GM12878 (cell line): ENCODE data around the gene C9orf50. TPM values are rescaled to one million over a fixed set of nuclear protein-coding genes. Genes with fewer than 3 reads are reported as not detected.

Experiments used
- ATF3 ChIP-seq: IDR thresholded peaks from 2 replicates; pipeline ENCODE4 v1.6.1; 2011; ENCODE audit warnings: low read depth, mild to moderate bottlenecking, low read length, moderate library complexity, borderline replicate concordance; ENCODE audit errors: extremely low read depth
- BHLHE40 ChIP-seq, 2 experiments: fragments of 450-650 bp in 1 of 2; IDR thresholded peaks; 2 replicates each; pipeline ENCODE4 v1.6.1; 2011 to 2017; ENCODE audit warnings: low read depth in 2 of 2, borderline replicate concordance in 1 of 2, improper control_type of control experiment in 1 of 2, low read length in 1 of 2, mild to moderate bottlenecking in 1 of 2
- CBX5 ChIP-seq: sonication (generic); IDR thresholded peaks from 2 replicates; pipeline ENCODE4 v1.6.1; 2016; ENCODE audit warnings: low read depth, moderate library complexity, mild to moderate bottlenecking, inconsistent platforms
- CREM ChIP-seq: IDR thresholded peaks from 2 replicates; pipeline ENCODE4 v1.6.1; 2014; ENCODE audit warnings: antibody characterized with exemption, low read depth
- IKZF1 ChIP-seq: fragments of 450-650 bp; conservative IDR thresholded peaks from 2 replicates; pipeline ENCODE4 v1.6.1; 2017; ENCODE audit warnings: antibody characterized with exemption, mild to moderate bottlenecking
- IRF4 ChIP-seq: IDR thresholded peaks from 2 replicates; pipeline ENCODE4 v1.6.1; 2011; ENCODE audit warnings: low read depth, low read length
- MAX ChIP-seq: IDR thresholded peaks from 2 replicates; pipeline ENCODE4 v1.6.1; 2012; ENCODE audit warnings: low read depth, low read length, improper control_type of control experiment
- MLLT1 ChIP-seq: fragments of 450-650 bp; IDR thresholded peaks from 2 replicates; pipeline ENCODE4 v1.6.1; 2016; ENCODE audit warnings: mild to moderate bottlenecking
- NKRF ChIP-seq: fragments of 450-650 bp; conservative IDR thresholded peaks from 2 replicates; pipeline ENCODE4 v1.6.1; 2017; ENCODE audit warnings: mild to moderate bottlenecking, moderate library complexity
- PKNOX1 ChIP-seq: fragments of 450-650 bp; IDR thresholded peaks from 2 replicates; pipeline ENCODE4 v1.6.1; 2016; ENCODE audit warnings: mild to moderate bottlenecking
- PML ChIP-seq: IDR thresholded peaks from 2 replicates; pipeline ENCODE4 v1.6.1; 2012; ENCODE audit warnings: low read length, inconsistent platforms
- POLR2AphosphoS2 ChIP-seq: IDR thresholded peaks from 2 replicates; pipeline ENCODE4 v1.6.1; 2011; ENCODE audit warnings: low read depth, mild to moderate bottlenecking, low read length, improper control_type of control experiment, moderate library complexity
- SIN3A ChIP-seq: IDR thresholded peaks from 2 replicates; pipeline ENCODE4 v1.6.1; 2012; ENCODE audit warnings: low read depth, low read length, improper control_type of control experiment
- TAF1 ChIP-seq: IDR thresholded peaks from 2 replicates; pipeline ENCODE4 v1.6.1; 2011; ENCODE audit warnings: mild to moderate bottlenecking, low read depth, low read length, borderline replicate concordance
- USF1 ChIP-seq: IDR thresholded peaks from 2 replicates; pipeline ENCODE4 v1.6.1; 2011; ENCODE audit warnings: borderline replicate concordance, low read depth, mild to moderate bottlenecking, moderate library complexity, mixed read lengths, low read length; ENCODE audit not compliant: insufficient read depth; ENCODE audit errors: extremely low read length
- USF2 ChIP-seq: IDR thresholded peaks from 2 replicates; pipeline ENCODE4 v1.6.1; 2011; ENCODE audit warnings: low read depth, low read length, improper control_type of control experiment, borderline replicate concordance
- YY1 ChIP-seq: IDR thresholded peaks from 2 replicates; pipeline ENCODE4 v1.6.1; 2011; ENCODE audit warnings: low read depth, mild to moderate bottlenecking, low read length
- ZNF207 ChIP-seq: fragments of 450-650 bp; IDR thresholded peaks from 2 replicates; pipeline ENCODE4 v1.6.1; 2014; ENCODE audit warnings: antibody characterized with exemption, mild to moderate bottlenecking, borderline replicate concordance
- polyA plus RNA-seq, 11 experiments: library from polyadenylated mRNA; depleted of rRNA in 4 of 11; unstranded in 6 of 11; stranded (reverse) in 5 of 11; fragments of >200 nt; fragmentation: Nextera tagmentation in 4 of 11; fragmentation: Illumina TruSeq in 1 of 11; extraction: Ambion mirVana in 4 of 11; extraction: Trizol in 1 of 11; gene quantifications; 1 replicate in 1 of 11; 2 replicates in 10 of 11; pipeline versions ENCODE4 v1.2.1 to v1.2.3, GENCODE V29; 2011 to 2016; ENCODE audit warnings: inconsistent platforms in 2 of 11, missing spikeins in 2 of 11, low read depth in 1 of 11
- total RNA-seq, 4 experiments: library from RNA; depleted of rRNA in 3 of 4; stranded (reverse); fragments of >200 nt in 3 of 4; fragmentation: Illumina TruSeq in 1 of 4; extraction: Trizol in 1 of 4; gene quantifications; 2 replicates each; pipeline versions ENCODE4 v1.2.1 to v1.2.3, GENCODE V29; 2013 to 2021

C9orf50 gene
- total and polyA plus RNA-seq, 10 of the 15 experiments (the other 5 are each of a cell fraction or from before 2014, with no cell fraction given): not detected

GRCh38 chr9:129626079-129626624 is 5.3 kb upstream of the C9orf50 start, which contains the start of gene NTMT1 (continued):
- TF ChIP-seq PKNOX1 (peak; percentile 54; the same call in 1 of the 2 replicates), USF2 (peak; percentile 82), CREM (peak; percentile 95), POLR2AphosphoS2 (peak; percentile 91), BHLHE40 (IDR thresholded peaks at IDR 0.05; ENCODE audit: borderline replicate concordance in 1 of 2, low read depth in 2 of 2, low read length in 1 of 2) (peak; percentile 95 to 100), ZNF207 (peak; percentile 82), SIN3A (0 out of 2 replicates have a peak, but pooled peaks have one; percentile 25), MAX (peak; percentile 88), IKZF1 (peak; percentile 80), MLLT1 (peak; percentile 71; the same call in 1 of the 2 replicates), PML (peak; percentile 86; the same call in 1 of the 2 replicates), IRF4 (no peak), USF1 (peak; percentile 97), CBX5 (peak; percentile 40; the same call in 1 of the 2 replicates), ATF3 (peak; percentile 88), YY1 (peak; percentile 28; the same call in 1 of the 2 replicates), NKRF (peak; percentile 93), TAF1 (peak; percentile 79)
